ENCODE results near the gene SLC22A15. TPM values are rescaled to one million over a fixed set of nuclear protein-coding genes. Genes with fewer than 3 reads are reported as not detected.

Gene SLC22A15
- total and polyA plus RNA-seq, 2 experiments from 2014 or later: 6.3 to 15.0 TPM

DNA sequence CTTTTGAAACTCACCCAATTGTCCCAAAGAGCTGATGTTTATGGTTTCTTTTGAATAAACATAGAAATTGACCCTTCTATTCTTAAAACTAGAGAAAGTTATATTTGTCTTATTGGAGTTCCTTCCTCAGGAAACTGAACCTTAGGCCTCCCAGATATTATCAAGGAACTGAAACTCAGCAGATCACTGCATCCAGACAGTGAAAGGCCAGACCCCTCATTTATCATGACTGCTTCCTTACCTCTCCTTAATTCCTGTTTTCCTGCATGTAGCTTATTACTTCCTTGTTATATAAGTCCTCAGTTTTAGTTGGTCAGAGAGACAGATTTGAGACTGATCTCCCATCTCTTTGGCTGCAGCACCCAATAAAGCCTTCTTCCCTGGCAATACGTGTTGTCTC is 27.5 kb downstream of the SLC22A15 start:
- Histone ChIP-seq H3K27ac (no peak overlapping the region), H3K9me3 (ENCODE audit: low read depth) (no peaks in the 10 kb centered on the region), H3K9ac (no peak overlapping the region), H2AFZ (no peak overlapping the region), H3K4me3 (no peak overlapping the region), H3K36me3 (ENCODE audit: low read depth) (peaks cover 46% of the 10 kb centered on the region), H3K4me2 (ENCODE audit: unreplicated experiment) (no peak overlapping the region), H3K9me2 (ENCODE audit: insufficient read depth) (no peaks in the 10 kb centered on the region), H3K4me1 (ENCODE audit: insufficient read depth) (peaks cover 7% of the 10 kb centered on the region; the same call in 1 of the 2 replicates), H3F3A (ENCODE audit: insufficient read depth) (peaks cover 6% of the 10 kb centered on the region; the same call in 1 of the 2 replicates), H3K79me2 (ENCODE audit: insufficient read depth) (peaks cover 95% of the 10 kb centered on the region), H4K20me1 (ENCODE audit: insufficient read depth) (peaks cover 3% of the 10 kb centered on the region; the same call in 1 of the 2 replicates), H3K27me3 (replicated peaks; ENCODE audit: insufficient read depth) (no peaks in the 10 kb centered on the region)
- no peak for DNase-seq
- TF ChIP-seq EZH2 (IDR thresholded peaks at IDR 0.05; ENCODE audit: insufficient read depth, poor library complexity, severe bottlenecking) (no peak), EZH2phosphoT487 (IDR thresholded peaks at IDR 0.05; ENCODE audit: insufficient read depth, low read depth) (no peak)
- in situ Hi-C loops (cut with MboI): no loop called here
- WGBS, 2 experiments (ENCODE audit: low coverage in 1 of 2, low lambda C conversion rate in 2 of 2, missing lambda C conversion rate in 2 of 2): 80 to 86% methylated on average over 1 of the region's 1 CpG

DNA sequence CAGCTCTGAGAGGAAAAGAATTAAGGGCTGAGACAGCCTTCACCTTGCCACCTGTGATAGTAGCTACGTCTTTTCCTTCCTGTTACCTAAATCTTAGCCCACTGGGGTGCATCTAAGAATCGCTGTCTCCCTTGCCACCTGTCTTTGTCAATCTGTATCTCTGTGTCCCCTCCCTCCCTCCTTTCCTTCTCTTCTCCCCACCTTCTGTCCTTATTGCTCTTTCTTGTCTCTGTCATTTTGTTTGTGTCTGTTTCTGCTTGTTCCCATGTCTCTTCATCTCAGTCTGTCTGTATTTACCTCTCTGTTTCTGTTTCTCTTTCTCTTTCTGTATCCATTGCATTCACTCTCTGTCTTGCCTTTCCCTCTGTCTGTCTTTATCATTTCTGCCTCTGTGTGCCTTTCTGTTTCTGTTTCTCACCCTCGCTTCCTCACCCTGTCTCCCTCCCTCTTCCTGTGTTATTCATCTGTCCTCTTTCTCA is 30.2 kb downstream of the SLC22A15 start:
- WGBS, 2 experiments (ENCODE audit: low coverage in 1 of 2, low lambda C conversion rate in 2 of 2, missing lambda C conversion rate in 2 of 2): 96 to 98% methylated on average over 3 of the region's 3 CpGs
- Histone ChIP-seq H3K9me2 (ENCODE audit: insufficient read depth) (no peaks in the 10 kb centered on the region), H3K4me1 (ENCODE audit: insufficient read depth) (peaks cover 7% of the 10 kb centered on the region; the same call in 1 of the 2 replicates), H3K9me3 (ENCODE audit: low read depth) (no peaks in the 10 kb centered on the region), H3F3A (ENCODE audit: insufficient read depth) (0 out of 2 replicates have a peak, but pooled peaks cover 2% of the 10 kb centered on the region), H4K20me1 (ENCODE audit: insufficient read depth) (peaks cover 7% of the 10 kb centered on the region; the same call in 1 of the 2 replicates), H2AFZ (no peak overlapping the region), H3K27me3 (replicated peaks; ENCODE audit: insufficient read depth) (no peaks in the 10 kb centered on the region), H3K4me3 (no peak overlapping the region), H3K79me2 (ENCODE audit: insufficient read depth) (peaks cover 76% of the 10 kb centered on the region), H3K9ac (no peak overlapping the region), H3K36me3 (ENCODE audit: low read depth) (peaks cover 39% of the 10 kb centered on the region; the same call in 1 of the 2 replicates), H3K27ac (no peak overlapping the region), H3K4me2 (ENCODE audit: unreplicated experiment) (no peak overlapping the region)
- DNase-seq: no peak
- TF ChIP-seq EZH2 (IDR thresholded peaks at IDR 0.05; ENCODE audit: insufficient read depth, poor library complexity, severe bottlenecking): no peak
- no peak for TF ChIP-seq EZH2phosphoT487 (IDR thresholded peaks at IDR 0.05; ENCODE audit: insufficient read depth, low read depth)
- in situ Hi-C loops (cut with MboI): no loop called here

DNA sequence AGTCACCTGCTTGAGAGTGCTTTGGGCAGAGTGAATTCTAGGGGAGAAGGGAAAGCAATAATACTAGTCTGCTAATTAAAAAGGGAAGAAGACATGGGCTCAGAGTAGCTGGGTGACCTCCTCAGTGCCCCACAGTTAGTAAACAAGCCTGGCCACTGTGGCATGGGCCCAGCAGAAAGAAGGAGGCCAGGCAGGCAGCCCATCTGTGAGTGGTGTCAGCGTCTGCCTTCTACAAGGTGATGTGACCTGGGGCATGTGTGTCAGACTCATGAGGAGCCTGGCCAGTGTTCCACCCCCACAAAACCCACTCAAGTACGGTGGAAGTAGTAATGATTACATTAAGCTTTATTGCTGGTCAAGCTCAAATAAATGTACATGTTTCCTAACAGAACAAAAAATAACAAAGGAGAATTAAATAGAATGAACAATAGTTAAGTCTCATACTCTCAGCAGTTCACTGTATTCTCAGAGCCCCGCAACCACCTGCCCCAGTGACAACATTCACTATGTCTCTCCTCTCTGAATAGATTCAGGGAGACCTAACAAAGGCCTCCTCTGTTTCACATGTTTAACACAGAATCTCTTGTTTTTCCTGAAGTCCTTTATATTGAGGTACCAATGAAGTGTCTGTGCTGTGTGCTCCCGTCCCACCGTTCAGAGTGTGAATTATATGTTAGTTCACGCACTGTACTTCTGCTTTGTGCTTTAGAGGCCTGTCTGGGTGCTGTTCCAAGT is 32.5 kb downstream of the SLC22A15 start:
- Histone ChIP-seq H3F3A (ENCODE audit: insufficient read depth) (no peaks in the 10 kb centered on the region), H3K9me3 (ENCODE audit: low read depth) (no peaks in the 10 kb centered on the region), H3K4me1 (ENCODE audit: insufficient read depth) (no peaks in the 10 kb centered on the region), H3K79me2 (ENCODE audit: insufficient read depth) (peaks cover 65% of the 10 kb centered on the region), H3K27ac (no peak overlapping the region), H4K20me1 (ENCODE audit: insufficient read depth) (peaks cover 3% of the 10 kb centered on the region; the same call in 1 of the 2 replicates), H3K4me3 (no peak overlapping the region), H3K27me3 (replicated peaks; ENCODE audit: insufficient read depth) (no peaks in the 10 kb centered on the region), H3K4me2 (ENCODE audit: unreplicated experiment) (no peak overlapping the region), H3K36me3 (ENCODE audit: low read depth) (peaks cover 39% of the 10 kb centered on the region; the same call in 1 of the 2 replicates), H3K9ac (no peak overlapping the region), H3K9me2 (ENCODE audit: insufficient read depth) (no peaks in the 10 kb centered on the region), H2AFZ (no peak overlapping the region)
- 95% methylated on average over 6 of the region's 6 CpGs for WGBS, 2 experiments (ENCODE audit: low coverage in 1 of 2, low lambda C conversion rate in 2 of 2, missing lambda C conversion rate in 2 of 2)
- in situ Hi-C loops (cut with MboI): no loop called here
- DNase-seq: no peak
- no peak for TF ChIP-seq EZH2 (IDR thresholded peaks at IDR 0.05; ENCODE audit: insufficient read depth, poor library complexity, severe bottlenecking)
- no peak for TF ChIP-seq EZH2phosphoT487 (IDR thresholded peaks at IDR 0.05; ENCODE audit: insufficient read depth, low read depth)

DNA sequence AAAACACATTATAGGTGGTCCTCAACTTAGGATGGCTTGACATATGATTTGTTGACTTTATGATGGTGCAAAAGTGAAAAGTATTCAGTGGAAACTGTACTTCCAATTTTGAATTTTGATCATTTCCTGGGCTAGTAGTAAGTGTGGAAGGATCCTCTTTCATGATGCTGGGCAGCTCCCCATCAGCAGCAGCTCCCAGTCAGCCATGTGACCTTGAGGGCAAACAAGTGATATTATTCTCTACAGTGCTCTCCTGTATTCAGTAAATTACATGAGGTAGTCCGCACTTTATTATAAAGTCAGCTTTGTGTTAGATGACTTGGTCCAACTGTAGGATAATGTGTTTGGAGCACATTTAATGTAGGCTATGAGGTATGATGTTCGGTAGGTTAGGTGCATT is 36.4 kb downstream of the SLC22A15 start:
- DNase-seq: no peak
- no peak overlapping the region for H3K27ac ChIP-seq
- H2AFZ ChIP-seq: no peak overlapping the region
- no peak overlapping the region for H3K4me2 ChIP-seq (ENCODE audit: unreplicated experiment)
- no peak overlapping the region for H3K4me3 ChIP-seq
- H3K9me2 ChIP-seq (ENCODE audit: insufficient read depth): no peaks in the 10 kb centered on the region
- no peaks in the 10 kb centered on the region for H3K4me1 ChIP-seq (ENCODE audit: insufficient read depth)
- in situ Hi-C loops (cut with MboI): no loop called here
- peaks cover 20% of the 10 kb centered on the region; the same call in 1 of the 2 replicates for H3K36me3 ChIP-seq (ENCODE audit: low read depth)
- 95 to 100% methylated on average over 2 of the region's 2 CpGs for WGBS, 2 experiments (ENCODE audit: low coverage in 1 of 2, low lambda C conversion rate in 2 of 2, missing lambda C conversion rate in 2 of 2)
- H3K27me3 ChIP-seq (replicated peaks; ENCODE audit: insufficient read depth): no peaks in the 10 kb centered on the region
- no peaks in the 10 kb centered on the region for H3F3A ChIP-seq (ENCODE audit: insufficient read depth)
- H3K9me3 ChIP-seq (ENCODE audit: low read depth): no peaks in the 10 kb centered on the region
- H3K79me2 ChIP-seq (ENCODE audit: insufficient read depth): peaks cover 62% of the 10 kb centered on the region
- TF ChIP-seq EZH2phosphoT487 (IDR thresholded peaks at IDR 0.05; ENCODE audit: insufficient read depth, low read depth) (no peak), EZH2 (IDR thresholded peaks at IDR 0.05; ENCODE audit: insufficient read depth, poor library complexity, severe bottlenecking) (no peak)
- H3K9ac ChIP-seq: no peak overlapping the region
- H4K20me1 ChIP-seq (ENCODE audit: insufficient read depth): peaks cover 3% of the 10 kb centered on the region; the same call in 1 of the 2 replicates

Measured in GM23248 (cell line).